Measurements from ENCODE around the gene GLIS1. TPM values are rescaled to one million over a fixed set of nuclear protein-coding genes. Genes with fewer than 3 reads are reported as not detected.

GLIS1 gene
- total RNA-seq, 1 experiment from 2014 or later, result 0.13 TPM

DNA sequence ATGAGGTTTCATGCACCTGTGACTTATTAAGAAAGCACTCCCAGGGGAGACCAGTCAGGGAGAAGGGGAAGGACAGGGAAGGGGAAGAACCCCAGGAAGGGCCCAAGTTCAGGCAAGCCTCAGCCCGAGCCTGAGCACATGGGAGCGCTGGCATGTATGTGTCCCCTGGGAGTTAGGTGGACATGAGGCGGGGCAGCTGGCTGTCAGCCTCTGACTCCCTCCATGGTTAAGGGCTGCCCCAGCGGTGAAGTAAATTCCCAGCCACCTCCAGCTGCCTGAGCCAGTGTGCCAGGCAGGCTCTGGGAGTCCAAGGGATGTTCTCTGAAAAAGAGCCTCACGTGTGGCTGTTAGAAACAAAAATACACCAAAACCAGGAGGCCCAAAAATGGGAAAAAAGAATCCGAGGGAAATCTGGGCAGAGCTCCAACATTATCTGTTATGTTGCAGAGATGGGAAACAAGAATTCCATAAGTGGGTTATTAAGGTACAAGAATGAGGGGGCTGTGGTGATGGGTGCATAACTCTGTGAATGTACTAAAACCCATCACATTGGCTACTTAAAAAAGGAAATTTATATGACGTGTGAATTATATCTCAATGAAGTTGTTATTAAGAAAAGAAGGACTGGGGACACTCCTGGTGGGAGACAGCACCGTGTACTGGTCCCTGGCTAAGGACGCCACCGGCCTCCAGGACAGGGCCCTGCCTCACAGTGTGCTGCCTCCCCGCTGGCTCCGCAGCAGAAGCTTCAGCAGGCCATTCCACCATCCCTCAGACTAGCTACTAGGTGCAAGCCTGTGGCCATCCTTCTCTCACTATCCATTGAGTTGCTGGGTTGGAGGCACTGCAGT is 261.1 kb downstream of the GLIS1 start:
- TF ChIP-seq EZH2 (IDR thresholded peaks at IDR 0.05; ENCODE audit: borderline replicate concordance, low read depth, low read length, poor library complexity, severe bottlenecking), result no peak
- TF ChIP-seq, protein P1, sequence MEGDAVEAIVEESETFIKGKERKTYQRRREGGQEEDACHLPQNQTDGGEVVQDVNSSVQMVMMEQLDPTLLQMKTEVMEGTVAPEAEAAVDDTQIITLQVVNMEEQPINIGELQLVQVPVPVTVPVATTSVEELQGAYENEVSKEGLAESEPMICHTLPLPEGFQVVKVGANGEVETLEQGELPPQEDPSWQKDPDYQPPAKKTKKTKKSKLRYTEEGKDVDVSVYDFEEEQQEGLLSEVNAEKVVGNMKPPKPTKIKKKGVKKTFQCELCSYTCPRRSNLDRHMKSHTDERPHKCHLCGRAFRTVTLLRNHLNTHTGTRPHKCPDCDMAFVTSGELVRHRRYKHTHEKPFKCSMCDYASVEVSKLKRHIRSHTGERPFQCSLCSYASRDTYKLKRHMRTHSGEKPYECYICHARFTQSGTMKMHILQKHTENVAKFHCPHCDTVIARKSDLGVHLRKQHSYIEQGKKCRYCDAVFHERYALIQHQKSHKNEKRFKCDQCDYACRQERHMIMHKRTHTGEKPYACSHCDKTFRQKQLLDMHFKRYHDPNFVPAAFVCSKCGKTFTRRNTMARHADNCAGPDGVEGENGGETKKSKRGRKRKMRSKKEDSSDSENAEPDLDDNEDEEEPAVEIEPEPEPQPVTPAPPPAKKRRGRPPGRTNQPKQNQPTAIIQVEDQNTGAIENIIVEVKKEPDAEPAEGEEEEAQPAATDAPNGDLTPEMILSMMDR (conservative IDR thresholded peaks at IDR 0.05; ENCODE audit: low read depth, low read length), result no peak
- no peaks in the 10 kb centered on the region for H3K9me3 ChIP-seq (ENCODE audit: low read depth, low read length, poor library complexity, severe bottlenecking)
- H3K27me3 ChIP-seq (replicated peaks; ENCODE audit: insufficient read depth, low read depth, low read length, poor library complexity), result no peaks in the 10 kb centered on the region
- ChIA-PET CTCF (no interaction called here), POLR2A (ENCODE audit: low non-redundant PET) (no interaction called here)
- H3K4me1 ChIP-seq (ENCODE audit: insufficient read depth, low read length, poor library complexity, severe bottlenecking), result no peaks in the 10 kb centered on the region
- H3K27ac ChIP-seq (ENCODE audit: low read depth, low read length, poor library complexity, severe bottlenecking), result no peak overlapping the region
- no peak for DNase-seq (ENCODE audit: low spot score)
- no TSS peak for BruUV-seq (replicated peaks)
- no peaks in the 10 kb centered on the region for H3K36me3 ChIP-seq (ENCODE audit: insufficient read depth, low read length, poor library complexity, severe bottlenecking)
- H3K4me3 ChIP-seq (ENCODE audit: low read depth, low read length, poor library complexity, severe bottlenecking), result no peak overlapping the region
- intact Hi-C loops (cut with micrococcal nuclease; ENCODE audit: unreplicated experiment), result no loop called here

DNA sequence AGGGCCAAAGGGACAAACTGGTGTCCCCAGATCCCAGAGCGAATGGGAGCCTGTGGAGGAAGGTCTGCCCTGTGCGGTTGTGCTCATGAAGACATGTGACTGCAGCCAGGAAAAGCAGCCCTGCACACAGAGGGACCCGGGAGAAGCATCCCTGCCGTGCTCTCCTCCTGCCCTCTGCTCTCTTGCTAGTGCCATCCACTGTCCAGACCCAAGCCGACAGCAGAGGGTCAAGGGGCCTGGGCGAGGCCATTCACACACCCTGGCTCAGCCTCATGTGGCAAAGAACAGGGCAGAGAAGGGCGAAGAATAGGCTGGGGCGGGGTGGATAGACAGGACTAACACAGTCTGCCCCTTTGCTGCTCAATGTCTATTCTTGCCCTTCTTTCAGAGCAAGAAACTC is 262.4 kb downstream of the GLIS1 start:
- H3K9me3 ChIP-seq (ENCODE audit: low read depth, low read length, poor library complexity, severe bottlenecking), result no peaks in the 10 kb centered on the region
- H3K27ac ChIP-seq (ENCODE audit: low read depth, low read length, poor library complexity, severe bottlenecking), result no peak overlapping the region
- ChIA-PET CTCF (no interaction called here), POLR2A (ENCODE audit: low non-redundant PET) (no interaction called here)
- H3K27me3 ChIP-seq (replicated peaks; ENCODE audit: insufficient read depth, low read depth, low read length, poor library complexity), result no peaks in the 10 kb centered on the region
- TF ChIP-seq EZH2 (IDR thresholded peaks at IDR 0.05; ENCODE audit: borderline replicate concordance, low read depth, low read length, poor library complexity, severe bottlenecking), result no peak
- TF ChIP-seq, protein P1 (conservative IDR thresholded peaks at IDR 0.05; ENCODE audit: low read depth, low read length), result no peak
- no peaks in the 10 kb centered on the region for H3K36me3 ChIP-seq (ENCODE audit: insufficient read depth, low read length, poor library complexity, severe bottlenecking)
- intact Hi-C loops (cut with micrococcal nuclease; ENCODE audit: unreplicated experiment), result no loop called here
- no peak overlapping the region for H3K4me3 ChIP-seq (ENCODE audit: low read depth, low read length, poor library complexity, severe bottlenecking)
- no TSS peak for BruUV-seq (replicated peaks)
- H3K4me1 ChIP-seq (ENCODE audit: insufficient read depth, low read length, poor library complexity, severe bottlenecking), result no peaks in the 10 kb centered on the region
- DNase-seq (ENCODE audit: low spot score), result no peak

DNA sequence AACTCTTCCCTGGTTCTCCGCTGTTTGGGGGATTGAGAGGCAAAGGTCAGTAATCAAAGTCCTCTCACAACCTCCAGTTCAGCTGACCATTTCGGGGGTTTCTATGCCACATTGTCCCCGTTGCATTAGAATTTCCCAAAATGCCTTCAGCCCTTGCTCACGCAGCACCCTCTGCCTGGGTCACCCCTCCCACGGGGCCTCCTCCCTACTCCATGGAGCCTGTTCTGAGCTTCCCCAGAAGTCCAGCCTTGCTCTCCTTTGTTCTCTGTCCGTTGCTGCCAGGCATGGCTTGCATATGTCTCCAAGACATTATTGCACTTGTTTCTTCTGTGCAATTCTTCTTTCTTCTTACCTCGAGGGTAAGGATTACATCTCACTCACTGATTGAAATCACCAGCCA is 263.3 kb downstream of the GLIS1 start:
- BruUV-seq (replicated peaks), result no TSS peak
- H3K4me1 ChIP-seq (ENCODE audit: insufficient read depth, low read length, poor library complexity, severe bottlenecking), result no peaks in the 10 kb centered on the region
- CTCF ChIA-PET, result no interaction called here

More for the DNA sequence above, 263.3 kb downstream of the GLIS1 start:
- TF ChIP-seq, protein P1 (conservative IDR thresholded peaks at IDR 0.05; ENCODE audit: low read depth, low read length), result no peak
- TF ChIP-seq EZH2 (IDR thresholded peaks at IDR 0.05; ENCODE audit: borderline replicate concordance, low read depth, low read length, poor library complexity, severe bottlenecking), result no peak
- no peak for DNase-seq (ENCODE audit: low spot score)
- Histone ChIP-seq H3K9me3 (ENCODE audit: low read depth, low read length, poor library complexity, severe bottlenecking) (no peaks in the 10 kb centered on the region), H3K27me3 (replicated peaks; ENCODE audit: insufficient read depth, low read depth, low read length, poor library complexity) (no peaks in the 10 kb centered on the region), H3K4me3 (ENCODE audit: low read depth, low read length, poor library complexity, severe bottlenecking) (no peak overlapping the region), H3K36me3 (ENCODE audit: insufficient read depth, low read length, poor library complexity, severe bottlenecking) (no peaks in the 10 kb centered on the region), H3K27ac (ENCODE audit: low read depth, low read length, poor library complexity, severe bottlenecking) (no peak overlapping the region)
- intact Hi-C loops (cut with micrococcal nuclease; ENCODE audit: unreplicated experiment), result no loop called here
- POLR2A ChIA-PET (ENCODE audit: low non-redundant PET), result no interaction called here

All from A673 (cell line).